NCI-H446 treated with DMSO at 0.1 percent for 48 hours (cell line): Measurements from ENCODE around the gene MUC6.

Source experiments
- DNase-seq: peaks from one replicate; lab custom pipeline; 2025; lab: John Stamatoyannopoulos, UW

The MUC6 gene

GRCh38 chr11:1073261-1073724, 36.8 kb upstream of the MUC6 start:
- DNase-seq = no peak

DNA sequence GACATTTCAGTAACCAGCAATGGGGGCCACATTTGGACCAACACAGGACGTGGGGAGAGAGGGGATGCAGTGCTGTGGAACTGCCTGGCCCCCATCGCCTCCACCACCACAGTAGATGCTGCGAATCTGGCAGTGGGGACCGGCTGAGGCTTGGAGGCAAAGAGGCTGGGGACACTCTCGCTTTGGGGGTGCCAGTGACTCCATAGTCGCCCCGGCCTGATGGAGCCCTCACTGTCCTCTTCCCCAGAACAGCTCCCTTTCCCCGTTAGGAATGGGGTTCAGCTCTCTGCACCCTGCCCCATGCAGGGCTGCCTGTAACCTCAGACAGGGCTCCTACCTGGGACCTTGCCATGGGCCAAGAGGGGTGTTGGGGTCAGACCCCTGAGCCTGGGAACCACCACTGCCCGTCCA, 36.3 kb upstream of the MUC6 start:
- no peak for DNase-seq

DNA sequence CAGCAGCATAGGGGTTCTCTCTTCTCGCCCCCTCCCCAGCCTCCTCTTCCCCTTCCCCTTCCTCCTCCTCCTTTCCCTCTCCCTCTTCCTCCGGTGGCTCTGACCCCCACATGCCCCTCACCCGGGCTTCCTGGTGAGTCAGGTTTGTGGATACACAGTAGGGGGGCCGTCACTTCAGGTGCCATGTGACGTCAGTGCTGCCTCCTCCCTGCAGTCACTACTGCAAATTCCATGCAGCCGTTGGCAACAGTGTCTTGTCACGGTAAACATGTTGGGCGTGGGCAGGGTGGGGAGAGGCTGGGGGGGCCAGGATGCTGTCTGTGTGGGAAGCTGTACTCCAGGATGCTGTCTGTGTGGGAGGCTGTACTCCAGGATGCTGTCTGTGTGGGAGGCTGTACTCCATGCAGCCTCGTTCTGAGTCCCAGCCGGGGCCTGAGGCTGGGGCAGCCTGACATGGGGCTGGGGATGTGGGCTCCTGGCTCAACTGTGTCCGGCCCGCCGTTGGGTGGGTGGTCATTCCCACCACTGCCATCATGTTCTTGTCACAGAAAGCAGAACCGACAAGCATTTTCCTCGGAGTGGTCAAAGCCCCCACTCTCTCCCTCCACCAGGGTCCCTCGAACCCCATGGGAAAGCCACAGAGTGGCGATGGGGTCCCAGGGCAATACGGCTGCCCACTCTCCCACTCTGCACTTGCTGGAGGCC, 35.8 kb upstream of the MUC6 start:
- no peak for DNase-seq

DNA sequence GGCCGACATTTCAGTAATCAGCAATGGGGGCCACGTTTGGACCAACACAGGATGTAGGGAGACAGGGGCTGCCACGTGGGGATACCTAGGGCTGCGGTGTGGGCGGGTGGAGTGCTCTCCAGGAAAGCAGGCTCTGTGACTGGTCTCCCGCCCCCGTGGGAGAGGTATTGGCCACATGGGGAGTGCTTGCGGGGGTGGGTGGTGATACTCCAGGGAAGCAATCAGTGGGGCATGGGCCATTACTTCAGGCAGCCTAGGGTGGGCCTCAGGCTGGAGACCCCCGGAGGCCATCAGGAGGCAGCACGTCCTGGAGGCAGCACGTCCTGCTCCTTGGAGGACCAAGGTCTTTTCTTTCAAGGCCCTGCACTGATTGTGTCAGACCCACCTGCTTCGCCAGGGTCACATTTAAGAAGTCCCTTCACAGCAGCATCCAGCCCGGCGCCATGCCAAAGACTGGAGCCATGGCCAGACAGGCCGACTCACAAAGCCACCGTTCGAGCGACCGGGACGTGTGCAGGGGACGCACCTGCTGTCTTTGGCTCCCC, 35.1 kb upstream of the MUC6 start:
- DNase-seq = no peak

DNA sequence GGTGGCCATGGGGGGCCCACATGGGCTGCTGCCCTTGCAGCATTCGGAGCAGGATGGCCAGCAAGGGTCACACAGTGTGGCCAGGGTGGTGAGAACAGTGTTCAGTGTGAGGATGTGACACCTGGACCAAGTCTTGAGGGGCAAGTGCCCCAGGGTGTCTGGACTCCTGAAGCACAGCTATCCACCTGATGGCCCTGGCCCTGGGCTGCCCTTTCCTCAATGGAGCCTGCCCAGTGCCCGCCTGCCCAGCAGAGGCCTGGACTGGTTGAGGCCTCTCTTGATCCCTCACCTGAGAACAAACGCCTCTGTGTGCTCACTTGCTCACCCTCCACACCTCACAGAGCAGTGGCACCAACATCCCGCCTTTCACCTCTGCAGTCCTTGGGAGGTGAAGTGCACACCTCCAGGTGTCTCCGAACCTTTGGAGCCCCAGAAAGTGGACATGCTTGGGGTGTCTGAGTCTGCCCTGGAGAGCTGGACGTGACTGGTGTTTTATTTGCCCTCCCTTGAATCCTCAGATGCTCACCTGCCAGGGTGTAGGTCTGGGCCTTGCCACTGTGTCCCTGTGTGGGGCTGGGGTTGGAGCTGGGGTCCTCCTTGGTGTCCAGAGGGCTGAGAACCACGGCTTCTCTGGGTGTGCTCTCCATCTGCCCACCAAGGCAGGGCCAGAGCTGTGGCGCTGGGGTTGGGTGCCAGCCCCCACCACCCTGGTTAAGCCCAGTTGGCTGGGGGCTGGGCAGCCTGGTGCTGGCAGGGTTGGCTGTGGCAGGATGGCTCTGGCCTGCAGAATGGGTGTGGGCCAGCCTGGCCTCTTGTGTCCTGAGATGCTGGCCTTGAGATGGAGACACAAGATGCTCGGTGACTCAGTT, 34.3 kb upstream of the MUC6 start:
- no peak for DNase-seq

DNA sequence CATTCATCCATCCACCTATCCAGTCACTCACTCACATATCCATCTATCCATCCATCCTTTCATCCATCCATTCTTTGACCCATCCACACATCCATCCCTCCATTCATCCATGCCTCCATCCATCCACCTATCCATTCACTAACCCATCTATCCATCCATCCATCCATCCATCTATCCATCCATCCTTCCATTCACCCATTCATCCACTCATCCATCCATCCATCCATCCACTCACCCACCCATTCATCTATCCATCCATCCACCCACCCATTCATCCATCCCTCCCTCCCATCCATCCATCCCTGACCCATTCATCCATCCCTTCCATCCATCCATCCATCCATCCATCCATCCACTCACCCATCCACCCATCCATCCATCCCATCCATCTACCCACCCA, 33.2 kb upstream of the MUC6 start:
- no peak for DNase-seq

GRCh38 chr11:1067812-1068496, 31.4 kb upstream of the MUC6 start:
- DNase-seq = no peak

GRCh38 chr11:1064167-1064566, 27.6 kb upstream of the MUC6 start:
- DNase-seq = no peak

GRCh38 chr11:1062075-1062820, 25.7 kb upstream of the MUC6 start:
- no peak for DNase-seq

- DNase-seq = no peak
These were observed 24.5 kb upstream of the MUC6 start for GRCh38 chr11:1060852-1061616.

DNA sequence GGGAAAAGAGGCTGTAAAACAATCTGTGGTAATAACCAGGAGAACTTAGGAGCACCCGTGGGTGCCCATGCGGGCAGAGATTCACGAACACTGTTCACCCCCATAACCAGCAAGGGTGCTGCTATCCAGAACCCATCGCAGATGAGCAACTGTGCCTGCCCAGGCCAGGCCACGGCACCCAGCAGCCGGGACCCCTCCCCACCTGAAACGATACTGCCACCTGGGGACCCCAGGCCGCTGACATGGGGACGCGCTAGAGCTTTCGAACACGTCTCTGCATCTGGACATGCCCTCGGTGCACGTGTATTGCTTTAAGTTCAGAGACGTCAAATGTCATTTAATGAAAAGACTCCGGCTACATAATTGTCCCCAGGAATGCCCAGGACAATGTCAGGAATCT, 23.9 kb upstream of the MUC6 start:
- no peak for DNase-seq

- DNase-seq = no peak
These were observed 23.2 kb upstream of the MUC6 start for GRCh38 chr11:1059759-1060158.

DNA sequence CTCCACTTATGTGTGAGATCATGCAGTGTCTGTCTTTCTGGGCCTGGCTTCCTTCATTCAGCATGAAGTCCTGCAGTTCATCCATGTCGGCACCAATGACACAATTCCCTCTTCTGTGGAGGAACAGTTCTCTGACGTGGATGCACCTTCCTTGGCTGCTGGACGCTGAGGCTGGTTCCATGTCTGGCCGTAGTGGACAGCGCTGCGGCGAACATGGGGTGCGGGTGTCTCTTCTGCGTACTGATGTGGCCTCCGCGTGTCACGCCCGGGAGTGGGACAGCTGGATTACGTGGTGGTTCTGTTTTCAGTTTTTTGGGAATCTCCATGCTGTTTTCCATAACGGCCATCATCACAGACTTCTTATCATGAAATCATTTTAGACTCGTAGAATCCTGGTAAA, 21.3 kb upstream of the MUC6 start:
- DNase-seq = no peak

DNA sequence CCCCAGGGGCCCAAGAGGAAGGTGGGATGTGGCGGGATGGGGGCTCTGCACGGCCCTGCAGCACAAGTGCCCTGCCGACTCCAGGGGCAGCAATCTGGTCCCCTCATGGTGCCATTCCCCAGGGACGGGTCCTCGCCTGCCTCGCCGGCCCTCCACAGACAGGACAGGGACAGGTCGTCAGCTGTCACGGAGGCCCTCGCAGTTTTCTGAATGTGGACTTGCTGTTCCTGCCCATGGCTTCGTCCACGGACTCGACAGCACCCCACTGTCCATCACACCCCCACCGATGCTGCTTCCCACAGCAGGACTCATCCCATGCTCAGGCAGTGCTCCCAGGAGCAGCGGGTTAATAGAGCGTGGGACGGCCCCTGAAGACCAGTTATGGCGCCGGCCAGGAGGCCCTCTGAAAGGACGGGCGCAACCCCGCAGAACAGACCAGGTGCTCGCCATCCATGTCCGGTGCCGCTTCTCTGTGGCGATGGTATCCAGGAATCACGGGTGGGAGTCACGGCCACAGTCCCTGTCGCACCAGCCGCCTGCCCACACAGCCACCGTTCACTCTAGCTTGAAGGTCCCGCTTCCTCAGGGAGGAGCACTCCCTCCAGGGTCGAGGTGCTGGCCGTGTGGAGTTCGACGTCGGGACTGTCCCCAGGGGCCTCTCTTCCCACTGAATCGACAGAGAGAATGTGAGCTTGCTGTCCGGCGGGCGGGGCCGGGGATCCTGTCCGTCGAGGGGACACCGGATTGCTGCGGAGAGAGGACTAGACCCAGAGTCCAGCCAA, 19.7 kb upstream of the MUC6 start:
- no peak for DNase-seq

DNA sequence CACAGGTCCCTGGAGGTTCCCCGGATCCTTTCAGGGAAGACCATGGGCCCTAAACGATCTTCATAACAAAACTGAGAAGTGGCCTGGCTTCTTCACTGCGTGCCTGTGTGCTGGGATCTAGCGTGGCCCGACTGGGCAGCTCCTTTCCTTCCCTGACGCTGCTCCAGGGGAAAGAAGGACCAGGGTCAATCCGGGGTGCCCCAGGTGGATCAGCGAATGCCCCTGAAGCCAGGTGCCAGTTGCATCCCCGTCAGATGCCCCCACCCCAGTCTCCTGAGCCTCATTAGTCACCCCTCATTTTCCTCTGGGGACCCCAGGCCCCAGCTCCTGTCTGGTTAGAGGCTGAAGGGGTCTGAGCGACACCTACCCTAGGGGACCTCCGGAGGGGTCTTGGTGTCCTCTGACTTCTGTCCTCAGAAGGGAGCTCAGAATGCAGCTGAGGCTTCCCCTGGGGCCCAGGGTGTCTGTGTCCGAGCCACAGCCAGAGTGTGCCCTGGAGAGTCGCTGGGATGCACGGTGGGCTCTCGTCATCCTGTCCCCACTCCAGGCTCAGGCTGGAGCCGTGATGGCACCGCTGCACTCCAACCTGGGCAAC, 18.7 kb upstream of the MUC6 start:
- DNase-seq = no peak

DNA sequence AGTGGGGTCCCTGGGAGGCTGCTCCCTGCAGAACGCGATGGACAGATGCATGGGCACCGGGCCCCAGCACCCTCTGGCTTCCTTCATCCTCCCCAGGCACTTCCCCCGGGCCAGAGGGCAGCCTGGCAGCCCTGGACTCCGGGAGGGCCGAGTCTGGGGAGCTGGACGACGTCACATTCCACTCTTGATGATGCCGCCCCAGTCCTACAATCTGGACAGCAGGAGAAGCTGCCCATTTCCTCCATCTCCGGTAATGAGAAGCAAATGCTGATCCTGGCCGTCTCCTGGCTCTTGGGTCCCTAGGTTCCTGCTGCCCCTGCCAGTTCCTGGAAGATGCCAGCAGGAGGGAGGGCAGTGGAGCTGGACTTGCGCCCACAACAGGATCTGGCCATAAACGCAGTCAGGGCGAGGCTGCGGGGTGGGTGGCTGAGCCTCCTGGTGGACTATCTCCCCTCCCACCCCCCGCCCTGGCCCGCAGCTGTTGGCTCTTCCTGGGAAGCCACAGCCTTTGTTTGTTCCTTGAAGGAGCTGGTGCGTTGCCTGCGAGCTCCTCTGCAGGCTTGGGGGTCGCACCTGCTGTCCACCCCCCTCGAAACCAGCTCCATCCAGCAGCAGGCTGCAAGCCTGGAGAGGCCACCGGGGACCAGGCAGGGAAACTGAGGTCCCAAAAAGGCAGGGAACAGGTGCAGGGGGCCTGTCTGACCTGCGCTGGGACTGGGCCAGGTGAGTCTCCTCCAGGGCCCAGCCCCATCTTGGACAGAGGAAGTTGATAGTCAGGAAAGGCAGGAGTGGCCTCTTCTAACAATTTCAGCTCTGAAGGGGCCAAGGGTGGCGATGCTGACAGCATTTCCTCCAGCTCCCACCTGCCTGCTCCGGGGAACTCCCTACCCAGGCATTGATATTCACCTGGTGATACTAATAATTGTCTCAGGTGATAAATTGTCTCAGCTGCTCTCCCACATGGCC, 17.9 kb upstream of the MUC6 start:
- no peak for DNase-seq

GRCh38 chr11:1053121-1053901, 16.8 kb upstream of the MUC6 start:
- no peak for DNase-seq
